Neuronal stem cell (in vitro differentiated cells): ENCODE results near the gene PFKFB3.
A peak's percentile ranks its signal among the peaks of the same experiment; 100 is the strongest.

Source experiments
- DNase-seq: peaks from one replicate; pipeline ENCODE4 v3.0.0-alpha.2; 2013; ENCODE audit warnings: low spot score
- H2AFZ ChIP-seq: one replicate; pipeline ENCODE4 v1.6.1; 2013; ENCODE audit warnings: mild to moderate bottlenecking, low read length, inconsistent platforms
- H2AK5ac ChIP-seq: 2 replicates; pipeline ENCODE4 v1.6.1; 2013; ENCODE audit warnings: low read depth, mild to moderate bottlenecking, inconsistent platforms, low read length, moderate library complexity, mixed read lengths
- H2BK120ac ChIP-seq: 2 replicates; pipeline ENCODE4 v1.6.1; 2013; ENCODE audit warnings: low read depth, mild to moderate bottlenecking, inconsistent platforms, low read length, moderate library complexity, mixed read lengths
- H2BK12ac ChIP-seq: one replicate; pipeline ENCODE4 v1.6.1; 2013; ENCODE audit warnings: low read length, inconsistent platforms
- H2BK15ac ChIP-seq: 2 replicates; pipeline ENCODE4 v1.6.1; 2013; ENCODE audit warnings: mild to moderate bottlenecking, low read length, inconsistent platforms, mixed read lengths
- H2BK5ac ChIP-seq: one replicate; pipeline ENCODE4 v1.6.1; 2013; ENCODE audit warnings: inconsistent platforms, mild to moderate bottlenecking, low read length, moderate library complexity
- H3K14ac ChIP-seq: one replicate; pipeline ENCODE4 v1.6.1; 2013; ENCODE audit warnings: low read length, inconsistent platforms
- H3K18ac ChIP-seq: 2 replicates; pipeline ENCODE4 v1.6.1; 2013; ENCODE audit warnings: low read length, inconsistent platforms
- H3K23ac ChIP-seq: 2 replicates; pipeline ENCODE4 v1.6.1; 2013; ENCODE audit warnings: low read depth, mild to moderate bottlenecking, mixed read lengths, low read length, inconsistent platforms; ENCODE audit not compliant: poor library complexity
- H3K27ac ChIP-seq: replicated peaks from 3 replicates; pipeline ENCODE4 v1.5.1; 2013; ENCODE audit warnings: low read length, inconsistent platforms
- H3K27me3 ChIP-seq, 3 experiments: 2 replicates each; pipeline ENCODE4 v1.6.1; 2013; ENCODE audit warnings: low read length in 3 of 3, mild to moderate bottlenecking in 2 of 3, inconsistent platforms in 1 of 3, low read depth in 1 of 3, mixed read lengths in 1 of 3, moderate library complexity in 1 of 3; ENCODE audit not compliant: control insufficient read depth in 3 of 3, insufficient read depth in 3 of 3
- H3K36me3 ChIP-seq, 2 donors: replicated peaks in 1 of 2; 2 replicates each; pipeline ENCODE4 v1.6.1; 2013; ENCODE audit warnings: low read length in 2 of 2; ENCODE audit not compliant: control insufficient read depth in 2 of 2, insufficient read depth in 2 of 2
- H3K4ac ChIP-seq: 2 replicates; pipeline ENCODE4 v1.6.1; 2013; ENCODE audit warnings: inconsistent platforms, mild to moderate bottlenecking, low read length, moderate library complexity
- H3K4me1 ChIP-seq, 2 donors: 1 replicate in 1 of 2; 2 replicates in 1 of 2; pipeline ENCODE4 v1.6.1; 2013; ENCODE audit warnings: low read length in 2 of 2, low read depth in 1 of 2; ENCODE audit not compliant: control insufficient read depth in 2 of 2, insufficient read depth in 1 of 2
- H3K4me2 ChIP-seq: one replicate; pipeline ENCODE4 v1.6.1; 2013; ENCODE audit warnings: mild to moderate bottlenecking, low read length, inconsistent platforms; ENCODE audit not compliant: insufficient read depth, poor library complexity, severe bottlenecking
- H3K4me3 ChIP-seq, 2 donors: 2 replicates each; pipeline ENCODE4 v1.5.1; 2013; ENCODE audit warnings: low read length in 2 of 2, mild to moderate bottlenecking in 2 of 2, inconsistent platforms in 1 of 2, moderate library complexity in 1 of 2
- H3K79me1 ChIP-seq: one replicate; pipeline ENCODE4 v1.6.1; 2013; ENCODE audit warnings: low read depth, mild to moderate bottlenecking, inconsistent platforms, low read length, moderate library complexity
- H3K9ac ChIP-seq: one replicate; pipeline ENCODE4 v1.6.1; 2013; ENCODE audit warnings: mild to moderate bottlenecking, low read depth, low read length, inconsistent platforms; ENCODE audit not compliant: poor library complexity
- H3K9me3 ChIP-seq, 2 donors: replicated peaks in 1 of 2; 2 replicates each; pipeline versions ENCODE3 to v1.6.1; 2013; ENCODE audit warnings: low read length in 2 of 2, mild to moderate bottlenecking in 2 of 2, inconsistent platforms in 1 of 2, low read depth in 1 of 2, mixed read lengths in 1 of 2, moderate library complexity in 1 of 2; ENCODE audit not compliant: control insufficient read depth in 2 of 2, insufficient read depth in 1 of 2
- H4K8ac ChIP-seq: one replicate; pipeline ENCODE4 v1.6.1; 2013; ENCODE audit warnings: low read depth, mild to moderate bottlenecking, inconsistent platforms, low read length, moderate library complexity
- H4K91ac ChIP-seq: one replicate; pipeline ENCODE4 v1.6.1; 2013; ENCODE audit warnings: low read length, low read depth, mild to moderate bottlenecking, inconsistent platforms; ENCODE audit not compliant: poor library complexity
- WGBS, 2 donors: extraction: QIAGEN DNeasy Blood & Tissue Kit; methylation state at CpG; one replicate each; pipeline ENCODE4 v1.1.7; 2013; ENCODE audit warnings: missing lambda C conversion rate in 2 of 2, mixed read lengths in 1 of 2; ENCODE audit not compliant: insufficient read length in 2 of 2, insufficient replicate concordance in 1 of 2; ENCODE audit errors: extremely low coverage in 2 of 2; 5-methylcytosine and 5-hydroxymethylcytosine counted together

PFKFB3 gene

GRCh38 chr10:6230315-6230714 lies 27.6 kb downstream of the PFKFB3 start:
- H3K23ac ChIP-seq, result no peak overlapping the region
- H3K9ac ChIP-seq, result no peak overlapping the region
- H2BK12ac ChIP-seq, result no peak overlapping the region
- H2BK15ac ChIP-seq, result no peak overlapping the region
- H2AK5ac ChIP-seq, result no peak overlapping the region
- H3K4me3 ChIP-seq, result no peak overlapping the region
- no peak overlapping the region for H2BK120ac ChIP-seq
- peaks cover 14% of the 10 kb centered on the region for H3K79me1 ChIP-seq
- H4K91ac ChIP-seq, result no peak overlapping the region
- WGBS, 2 donors, result no CpG with 5 or more reads among the region's 2 CpGs
- H2AFZ ChIP-seq, result no peak overlapping the region
- no peaks in the 10 kb centered on the region for H3K27me3 ChIP-seq
- no peak overlapping the region for H3K14ac ChIP-seq
- no peak overlapping the region for H3K27ac ChIP-seq
- H3K4me1 ChIP-seq, result no peaks in the 10 kb centered on the region
- H3K36me3 ChIP-seq, result peaks cover 57 to 96% of the 10 kb centered on the region in 2 donors
- no peak overlapping the region for H4K8ac ChIP-seq
- H3K18ac ChIP-seq, result no peak overlapping the region
- no peak overlapping the region for H2BK5ac ChIP-seq
- DNase-seq, result no peak
- H3K9me3 ChIP-seq, result no peaks in the 10 kb centered on the region
- H3K4me2 ChIP-seq, result no peak overlapping the region
- no peak overlapping the region for H3K4ac ChIP-seq

- no peak overlapping the region for H4K8ac ChIP-seq
- no CpG with 5 or more reads among the region's 12 CpGs for WGBS, 2 donors
- H3K14ac ChIP-seq, result no peak overlapping the region
- no peak overlapping the region for H3K4me2 ChIP-seq
- H2BK12ac ChIP-seq, result no peak overlapping the region
- H3K27ac ChIP-seq, result no peak overlapping the region
- H3K4me3 ChIP-seq, result no peak overlapping the region
- peak overlapping the region; percentile 14 for H3K4ac ChIP-seq
- no peak overlapping the region for H3K23ac ChIP-seq
- H3K9ac ChIP-seq, result no peak overlapping the region
- no peaks in the 10 kb centered on the region for H3K4me1 ChIP-seq
- no peak overlapping the region for H2AFZ ChIP-seq
- no peak overlapping the region for H2BK15ac ChIP-seq
- no peak overlapping the region for H2BK120ac ChIP-seq
- no peak overlapping the region for H4K91ac ChIP-seq
- H3K9me3 ChIP-seq, result no peaks in the 10 kb centered on the region
- H2BK5ac ChIP-seq, result no peak overlapping the region
- H2AK5ac ChIP-seq, result no peak overlapping the region
- peaks cover 10% of the 10 kb centered on the region for H3K79me1 ChIP-seq
- no peak overlapping the region for H3K18ac ChIP-seq
- H3K36me3 ChIP-seq, result peaks cover 50 to 92% of the 10 kb centered on the region in 2 donors
- no peak for DNase-seq
- H3K27me3 ChIP-seq, result no peaks in the 10 kb centered on the region
Measured at GRCh38 chr10:6231146-6231545, 28.4 kb downstream of the PFKFB3 start.

- no peaks in the 10 kb centered on the region for H3K9me3 ChIP-seq
- no CpG with 5 or more reads among the region's 13 CpGs for WGBS, 2 donors
- H2AK5ac ChIP-seq, result no peak overlapping the region
- H3K18ac ChIP-seq, result peak overlapping the region; percentile 17
- no peak for DNase-seq
- peaks cover 9% of the 10 kb centered on the region for H3K79me1 ChIP-seq
- no peak overlapping the region for H3K14ac ChIP-seq
- no peak overlapping the region for H4K91ac ChIP-seq
- H2BK5ac ChIP-seq, result no peak overlapping the region
- no peak overlapping the region for H2AFZ ChIP-seq
- H3K4me1 ChIP-seq, result no peaks in the 10 kb centered on the region
- H3K23ac ChIP-seq, result no peak overlapping the region
- H3K36me3 ChIP-seq, result peaks cover 47 to 86% of the 10 kb centered on the region in 2 donors
- no peak overlapping the region for H2BK120ac ChIP-seq
- no peak overlapping the region for H4K8ac ChIP-seq
- no peak overlapping the region for H3K4me2 ChIP-seq
- H3K4ac ChIP-seq, result no peak overlapping the region
- H3K27me3 ChIP-seq, result no peaks in the 10 kb centered on the region
- no peak overlapping the region for H2BK15ac ChIP-seq
- no peak overlapping the region for H2BK12ac ChIP-seq
- H3K27ac ChIP-seq, result no peak overlapping the region
- H3K9ac ChIP-seq, result no peak overlapping the region
- H3K4me3 ChIP-seq, result no peak overlapping the region
Measured at GRCh38 chr10:6231730-6232129, 29.0 kb downstream of the PFKFB3 start.

- Histone ChIP-seq H2BK5ac (no peak overlapping the region), H2AK5ac (no peak overlapping the region), H4K91ac (no peak overlapping the region), H3K4me3 (no peak overlapping the region), H2BK12ac (no peak overlapping the region), H2AFZ (no peak overlapping the region), H4K8ac (no peak overlapping the region), H3K4me2 (no peak overlapping the region), H3K36me3 (peaks cover 44 to 80% of the 10 kb centered on the region in 2 donors), H3K27me3 (no peaks in the 10 kb centered on the region), H3K9me3 (no peaks in the 10 kb centered on the region), H3K14ac (no peak overlapping the region), H3K79me1 (peaks cover 7% of the 10 kb centered on the region), H3K4ac (no peak overlapping the region), H2BK15ac (no peak overlapping the region), H3K18ac (no peak overlapping the region), H3K9ac (no peak overlapping the region), H3K23ac (no peak overlapping the region), H2BK120ac (no peak overlapping the region), H3K4me1 (no peaks in the 10 kb centered on the region), H3K27ac (no peak overlapping the region)
- DNase-seq, result no peak
- WGBS, 2 donors, result no CpG with 5 or more reads among the region's 15 CpGs
Measured at GRCh38 chr10:6232225-6232807, 29.6 kb downstream of the PFKFB3 start.
